Measurements from ENCODE around the gene PPP2R5B. TPM values are rescaled to one million over a fixed set of nuclear protein-coding genes. Genes with fewer than 3 reads are reported as not detected.

Gene PPP2R5B
- total RNA-seq, 1 donor from 2014 or later: 15.9 TPM

Small RNAs within 50 kb of the gene (microRNA-seq; reads per million reads assigned to microRNA genes)
- gene MIR6749 (ENCODE audit: borderline number of aligned reads, unreplicated experiment): not detected
- gene MIR6750 (ENCODE audit: borderline number of aligned reads, unreplicated experiment): not detected

Other genes starting within 250 kb of the PPP2R5B start
- 0.17 and 0.60 TPM in 2 replicates for gene NRXN2, start 201.5 kb upstream of the PPP2R5B start, total RNA-seq
- gene RASGRP2, start 180.5 kb upstream of the PPP2R5B start, total RNA-seq: 0.53 and 0.73 TPM in 2 replicates
- gene PYGM, start 164.7 kb upstream of the PPP2R5B start, total RNA-seq: 1.4 and 1.6 TPM in 2 replicates
- 500 and 503 TPM in 2 replicates for gene SF1, start 146.1 kb upstream of the PPP2R5B start, total RNA-seq
- gene MAP4K2, start 121.5 kb upstream of the PPP2R5B start, total RNA-seq: 12.7 and 13.3 TPM in 2 replicates
- 54.6 and 61.5 TPM in 2 replicates for gene MEN1, start 114.1 kb upstream of the PPP2R5B start, total RNA-seq
- 20.1 and 21.1 TPM in 2 replicates for gene CDC42BPG, start 80.0 kb upstream of the PPP2R5B start, total RNA-seq
- gene EHD1, start 46.1 kb upstream of the PPP2R5B start, total RNA-seq: 55.0 and 57.2 TPM in 2 replicates
- 33.2 and 35.0 TPM in 2 replicates for gene ATG2A, start 7.5 kb upstream of the PPP2R5B start, total RNA-seq
- gene GPHA2, start 11.2 kb downstream of the PPP2R5B start, total RNA-seq: 0.41 TPM in 1 of 2 replicates, not detected in the other
- gene MAJIN, start 47.4 kb downstream of the PPP2R5B start, total RNA-seq: not detected in 2 replicates
- 0.53 and 0.58 TPM in 2 replicates for gene BATF2, start 72.3 kb downstream of the PPP2R5B start, total RNA-seq
- gene ARL2, start 89.5 kb downstream of the PPP2R5B start, total RNA-seq: 95.2 and 96.7 TPM in 2 replicates
- 33.0 and 34.5 TPM in 2 replicates for gene SNX15, start 102.8 kb downstream of the PPP2R5B start, total RNA-seq
- 18.5 and 19.3 TPM in 2 replicates for gene SAC3D1, start 116.5 kb downstream of the PPP2R5B start, total RNA-seq
- gene NAALADL1, start 133.9 kb downstream of the PPP2R5B start, total RNA-seq: 4.3 and 4.4 TPM in 2 replicates
- gene CDCA5, start 159.4 kb downstream of the PPP2R5B start, total RNA-seq: 25.1 and 25.9 TPM in 2 replicates
- gene ZFPL1, start 159.5 kb downstream of the PPP2R5B start, total RNA-seq: 40.4 and 43.3 TPM in 2 replicates
- gene VPS51, start 171.5 kb downstream of the PPP2R5B start, total RNA-seq: 112 and 123 TPM in 2 replicates
- 123 and 124 TPM in 2 replicates for gene TM7SF2, start 187.2 kb downstream of the PPP2R5B start, total RNA-seq
- gene ZNHIT2, start 193.0 kb downstream of the PPP2R5B start, total RNA-seq: 10.5 and 11.8 TPM in 2 replicates
- 607 and 611 TPM in 2 replicates for gene FAU, start 197.4 kb downstream of the PPP2R5B start, total RNA-seq
- gene MRPL49, start 197.6 kb downstream of the PPP2R5B start, total RNA-seq: 38.8 and 39.6 TPM in 2 replicates
- gene SYVN1, start 209.8 kb downstream of the PPP2R5B start, total RNA-seq: 48.4 and 49.0 TPM in 2 replicates
- gene SPDYC, start 245.5 kb downstream of the PPP2R5B start, total RNA-seq: not detected in 2 replicates

Data from progenitor cell of endocrine pancreas (in vitro differentiated cells).